NCI-H146 treated with DMSO at 0.1 percent for 48 hours (cell line): Measurements from ENCODE around the gene KRTAP5-5.
"Not testable (repeated sequence)": the region's sequence is repeated elsewhere in the genome, so short reads cannot be mapped to it uniquely, and the experiment has no call there.

Experiments
- DNase-seq: peaks from one replicate; lab custom pipeline; 2025; ENCODE audit not compliant: unreplicated experiment; lab: John Stamatoyannopoulos, UW

Gene KRTAP5-5

DNA sequence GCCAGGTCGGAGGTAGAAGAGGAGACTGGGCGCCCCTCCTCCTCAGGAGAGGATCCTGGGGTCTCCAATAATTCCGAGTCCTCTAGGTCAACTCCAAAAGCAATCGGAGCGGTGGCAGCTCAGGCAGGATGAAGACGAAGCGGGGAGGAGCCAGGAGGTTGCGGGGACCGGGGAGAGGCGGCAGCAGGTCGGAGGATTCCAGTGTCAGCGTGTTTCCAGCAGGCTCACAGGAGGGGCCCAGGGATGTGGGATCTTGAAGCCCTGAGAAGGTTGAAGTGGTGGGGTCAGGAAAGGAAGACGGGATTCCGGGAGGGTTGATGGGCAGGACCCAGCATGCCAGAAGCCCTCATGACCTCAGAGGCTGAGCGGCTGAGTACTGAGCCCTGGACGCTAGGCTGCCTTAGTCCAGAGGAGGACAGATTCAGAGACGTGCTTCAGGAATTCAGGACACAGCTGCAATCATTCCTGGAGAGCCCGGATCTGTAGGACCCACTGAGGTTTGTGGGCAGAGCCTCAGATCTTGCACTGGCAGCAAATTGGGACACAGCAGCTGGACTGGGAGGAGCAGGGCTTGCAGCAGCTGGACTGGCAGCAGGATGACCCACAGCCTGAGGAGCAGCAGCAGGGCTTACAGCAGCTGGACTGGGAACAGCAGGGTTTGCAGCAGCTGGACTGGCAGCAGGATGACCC, 22.3 kb upstream of the KRTAP5-5 start:
- not testable (repeated sequence) for DNase-seq

DNA sequence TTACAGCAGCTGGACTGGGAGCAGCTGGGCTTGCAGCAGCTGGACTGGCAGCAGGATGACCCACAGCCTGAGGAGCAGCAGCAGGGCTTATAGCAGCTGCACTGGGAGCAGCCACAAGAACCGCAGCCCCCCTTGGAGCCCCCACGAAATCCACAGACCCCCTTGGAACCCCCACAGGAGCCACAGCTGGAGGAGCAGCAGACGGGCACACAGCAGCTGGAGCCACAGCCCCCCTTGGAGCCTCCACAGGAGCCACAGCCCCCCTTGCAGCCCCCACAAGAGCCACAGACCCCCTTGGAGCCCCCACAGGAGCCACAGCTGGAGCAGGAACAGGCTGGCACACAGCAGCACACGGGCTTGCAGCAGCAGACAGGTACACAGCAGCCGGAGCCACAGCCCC, 21.7 kb upstream of the KRTAP5-5 start:
- not testable (repeated sequence) for DNase-seq

DNA sequence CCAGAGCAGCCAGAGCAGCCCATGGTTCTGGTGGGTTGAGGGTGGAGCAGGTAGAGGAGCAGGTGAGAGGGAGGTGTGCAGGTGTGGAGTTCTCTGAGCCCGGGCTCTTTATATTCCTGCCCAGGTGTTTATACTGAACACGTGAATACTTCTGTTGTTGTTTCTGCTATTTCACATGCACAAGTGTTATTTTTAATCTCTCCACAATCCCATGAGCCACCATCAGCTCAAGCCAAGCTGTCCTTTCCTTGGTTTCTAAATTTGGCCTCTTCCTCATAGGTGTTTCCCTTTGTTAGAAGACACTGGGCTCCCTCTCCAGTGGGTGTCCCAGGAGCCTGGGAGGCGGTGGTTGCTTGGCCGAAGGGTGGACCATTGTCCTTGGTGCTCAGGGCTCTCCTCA, 21.2 kb upstream of the KRTAP5-5 start, which contains the start of gene KRTAP5-3:
TSS of gene KRTAP5-3 (minus strand) at position 101 of the 400 bp plus-strand sequence. CDS start at position 23, 78 bp downstream.
- no peak for DNase-seq

DNA sequence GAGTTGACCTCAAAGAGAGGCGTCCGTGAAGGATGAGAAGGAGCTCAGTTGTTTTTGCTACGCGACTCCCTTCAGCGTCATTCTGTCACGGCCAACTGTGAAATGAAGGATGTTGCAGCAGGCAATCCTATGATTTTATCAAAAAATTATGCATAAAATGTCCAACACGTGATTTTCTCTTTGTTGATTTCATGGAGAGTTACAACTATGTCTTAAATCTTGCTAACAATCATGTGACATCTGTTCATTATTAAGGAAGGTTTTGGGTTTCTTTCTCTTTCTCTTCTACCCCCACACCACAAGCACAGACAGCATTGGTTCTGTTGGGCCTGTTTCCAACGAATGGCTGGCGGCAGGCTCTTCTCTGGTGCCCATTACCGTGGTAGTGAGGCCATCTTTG, 11.3 kb upstream of the KRTAP5-5 start:
- no peak for DNase-seq

DNA sequence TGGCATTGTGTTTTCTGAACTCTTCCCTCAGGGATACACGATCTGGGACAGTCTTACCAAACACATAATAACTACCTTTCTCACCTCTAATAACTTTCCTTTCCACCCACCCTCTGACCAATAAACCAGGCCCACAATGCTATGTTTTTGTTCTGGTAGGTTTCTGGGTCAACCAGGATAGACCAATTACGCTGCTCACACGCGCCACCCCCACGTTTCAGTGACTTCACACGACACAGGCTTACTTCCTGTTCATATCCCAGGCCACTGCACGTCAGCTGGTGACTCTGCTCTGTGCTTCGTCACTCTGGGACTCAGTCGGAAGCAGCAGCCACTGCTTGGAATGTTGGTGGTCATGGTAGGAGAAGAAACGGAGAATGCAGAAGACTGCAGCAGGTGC, 10.1 kb upstream of the KRTAP5-5 start:
- DNase-seq, result no peak

DNA sequence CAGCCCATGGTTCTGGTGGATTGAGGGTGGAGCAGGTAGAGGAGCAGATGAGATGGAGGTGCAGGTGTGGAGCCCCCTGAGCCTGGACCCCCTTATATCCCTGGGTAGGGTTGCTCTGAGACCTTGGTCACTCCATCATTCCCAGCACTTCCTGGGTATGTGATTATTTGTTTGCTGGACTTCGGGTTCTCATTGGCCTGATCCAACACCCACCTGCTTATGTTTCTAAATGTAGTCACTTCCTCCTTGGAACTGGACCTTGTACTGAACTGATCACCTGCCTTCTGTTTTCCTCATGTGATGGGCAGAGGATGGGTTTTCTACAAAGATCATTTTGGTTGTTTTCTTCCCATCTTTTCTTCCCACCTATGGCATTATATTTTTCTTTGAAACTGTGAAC, 7.5 kb upstream of the KRTAP5-5 start, which contains the start of gene KRTAP5-4:
TSS of gene KRTAP5-4 (minus strand) at position 53 of the 400 bp plus-strand sequence. CDS start at position 8, 45 bp downstream.
- DNase-seq, result no peak

DNA sequence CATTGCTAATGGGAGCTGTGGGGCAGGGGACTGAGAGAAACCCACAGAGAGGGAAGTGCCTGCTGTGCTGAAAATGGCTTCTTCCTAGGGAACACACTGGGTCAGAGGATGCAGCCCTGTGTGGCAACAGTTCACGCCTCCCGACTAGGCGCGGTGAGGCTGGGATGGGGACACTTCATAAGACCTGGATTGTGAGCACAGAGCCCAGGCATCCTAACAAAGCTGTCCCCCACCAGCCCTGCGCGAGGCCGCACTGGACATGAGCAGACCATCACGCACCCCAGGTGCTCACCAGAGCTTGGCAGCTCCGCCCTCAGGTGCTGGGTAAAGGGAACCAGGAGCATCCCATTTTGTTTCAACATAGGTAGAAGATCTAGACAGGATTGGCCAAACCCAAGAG, 5.9 kb upstream of the KRTAP5-5 start:
- DNase-seq, result no peak

DNA sequence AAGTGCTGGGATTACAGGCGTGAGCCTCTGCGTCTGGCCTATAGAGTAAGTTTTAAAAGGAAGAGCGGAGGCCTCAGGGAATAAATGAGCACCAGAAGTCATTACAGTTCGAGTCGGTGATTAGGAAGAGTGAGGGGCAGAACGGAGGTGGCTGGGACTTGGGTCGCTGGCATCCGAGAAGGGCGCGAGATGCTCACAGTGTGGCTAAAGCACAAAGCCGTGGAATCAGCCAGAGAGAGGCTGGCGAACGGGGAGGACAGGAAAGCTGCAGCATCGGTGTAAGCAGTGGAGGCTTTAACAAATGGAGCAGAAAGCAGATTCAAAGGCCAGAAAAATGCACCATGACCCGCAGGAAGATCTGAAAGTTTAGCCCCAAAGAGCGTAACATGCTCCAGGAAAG, 5.0 kb upstream of the KRTAP5-5 start:
- no peak for DNase-seq

DNA sequence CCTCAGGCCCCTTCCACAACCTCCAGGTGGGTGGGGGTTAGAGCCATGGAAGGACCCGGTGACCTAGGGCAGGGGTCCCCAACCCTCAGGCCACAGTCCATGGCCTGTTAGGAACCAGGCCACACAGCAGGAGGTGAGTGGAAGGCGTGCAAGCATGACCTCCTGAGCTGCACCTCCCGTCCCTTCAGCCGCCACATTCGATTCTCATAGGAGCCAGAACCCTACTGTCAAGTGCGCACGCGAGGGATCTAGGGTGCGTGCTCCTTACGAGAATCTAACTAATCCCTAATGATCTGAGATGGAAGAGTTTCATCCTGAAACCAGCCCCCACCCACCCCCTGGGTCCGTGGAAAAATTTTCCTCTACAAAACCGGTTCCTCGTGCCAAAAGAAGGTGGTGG, 4.0 kb upstream of the KRTAP5-5 start:
- DNase-seq, result no peak

DNA sequence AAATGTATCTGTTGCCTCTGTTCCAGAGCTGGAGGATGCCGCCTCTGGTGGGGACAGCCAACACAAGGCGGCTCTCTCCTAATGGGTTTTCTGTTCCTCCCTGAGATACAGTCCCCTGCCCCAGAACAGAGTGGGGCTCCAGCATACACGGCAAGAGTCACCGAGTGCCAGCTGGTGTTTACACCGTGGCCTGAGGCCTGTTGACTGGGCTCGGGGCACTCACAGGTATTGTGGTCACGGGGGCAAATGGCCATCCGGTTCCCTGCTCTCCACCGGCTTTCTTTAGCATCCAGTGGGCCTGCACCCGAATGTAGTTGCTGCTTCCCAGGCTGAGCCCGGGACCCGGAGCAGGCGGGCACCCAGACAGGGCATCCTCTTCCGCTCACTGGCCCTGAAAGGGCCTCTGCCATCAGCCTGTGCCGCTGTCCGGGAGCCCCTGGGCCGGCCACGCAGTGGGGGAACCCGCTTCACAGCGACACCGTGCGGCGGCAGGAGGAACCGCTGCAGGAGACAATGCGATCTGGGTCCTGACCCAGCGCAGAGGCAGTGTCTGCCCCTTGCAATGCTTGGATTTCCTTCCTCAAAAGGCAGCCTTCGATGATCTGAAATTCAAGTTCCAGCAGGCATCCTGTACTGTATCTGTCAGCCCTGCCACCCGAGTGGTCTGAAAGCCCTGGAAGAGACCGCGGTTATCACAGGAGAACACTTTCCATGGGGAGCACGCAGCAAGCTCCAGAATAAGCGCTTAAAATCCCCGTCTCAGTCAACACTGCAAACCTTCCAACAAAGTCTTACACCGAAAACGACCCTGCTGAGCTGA, 859 bp upstream of the KRTAP5-5 start:
- no peak for DNase-seq

DNA sequence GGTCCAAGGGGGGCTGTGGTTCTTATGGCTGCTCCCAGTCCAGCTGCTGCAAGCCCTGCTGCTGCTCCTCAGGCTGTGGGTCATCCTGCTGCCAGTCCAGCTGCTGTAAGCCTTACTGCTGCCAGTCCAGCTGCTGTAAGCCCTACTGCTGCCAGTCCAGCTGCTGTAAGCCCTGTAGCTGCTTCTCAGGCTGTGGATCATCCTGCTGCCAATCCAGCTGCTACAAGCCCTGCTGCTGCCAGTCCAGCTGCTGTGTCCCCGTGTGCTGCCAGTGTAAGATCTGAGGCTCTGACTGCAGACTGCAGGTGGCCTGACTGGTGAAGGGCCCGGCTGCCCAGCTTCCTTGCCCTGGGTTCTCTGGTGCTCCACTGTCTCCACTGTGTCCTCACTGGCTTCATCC, 696 bp downstream of the KRTAP5-5 start:
- no peak for DNase-seq

DNA sequence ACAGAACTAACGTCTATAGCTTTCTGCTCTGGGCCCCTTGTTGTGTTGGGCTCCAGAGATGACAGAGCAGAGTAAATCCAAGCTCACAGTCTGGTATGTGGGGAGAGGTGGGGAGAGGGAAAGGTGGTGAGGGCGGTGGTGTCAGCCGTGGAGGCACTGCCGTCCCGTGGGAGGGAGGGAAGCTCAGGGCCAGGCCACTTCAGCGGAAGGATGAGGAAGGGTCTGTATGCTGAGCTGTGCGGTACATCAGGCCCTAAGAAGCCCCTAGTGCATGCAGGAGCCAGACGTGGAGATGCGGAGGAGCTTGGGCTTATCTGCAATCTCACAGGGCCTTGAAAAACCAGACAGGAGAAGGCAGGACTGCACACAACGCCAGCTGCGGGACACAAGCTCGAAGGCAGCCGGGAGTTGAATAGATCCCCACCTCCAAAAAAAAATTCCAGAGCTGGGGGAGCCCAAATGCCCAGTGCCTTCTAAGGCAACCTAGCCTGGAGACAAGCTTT, 1.5 kb downstream of the KRTAP5-5 start:
- no peak for DNase-seq

DNA sequence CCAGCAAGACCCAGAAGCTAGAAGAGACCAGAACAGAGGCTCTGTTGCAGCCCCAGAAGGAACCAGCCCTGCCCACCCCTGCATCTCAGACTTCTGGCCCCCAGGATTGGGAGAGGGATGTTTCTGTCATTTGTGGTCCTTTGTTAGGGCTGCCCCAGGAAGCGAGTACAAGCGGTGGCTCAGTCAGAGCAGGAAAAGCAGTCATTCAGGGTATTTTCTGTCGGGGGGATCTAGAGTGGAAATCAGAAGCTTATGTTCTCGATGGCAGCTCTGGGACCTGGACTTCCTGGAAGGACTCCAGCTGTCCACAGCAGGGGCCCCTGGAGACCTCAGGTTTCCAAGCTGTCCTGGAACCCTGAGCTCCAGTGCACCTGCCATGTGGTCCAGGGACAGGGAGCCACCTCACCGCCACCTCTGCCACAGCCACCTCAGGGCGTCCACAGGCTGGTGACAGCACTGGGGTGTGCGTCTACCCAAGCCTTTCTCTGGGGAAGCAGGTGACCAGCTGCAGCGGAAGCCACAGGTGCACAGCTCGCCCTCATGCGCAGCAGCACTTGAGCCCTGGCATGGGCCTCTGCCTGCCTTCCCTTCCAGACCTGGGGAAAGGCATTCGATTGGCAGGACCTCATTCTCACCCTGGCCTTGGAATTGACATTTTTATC, 2.6 kb downstream of the KRTAP5-5 start:
- DNase-seq, result no peak

DNA sequence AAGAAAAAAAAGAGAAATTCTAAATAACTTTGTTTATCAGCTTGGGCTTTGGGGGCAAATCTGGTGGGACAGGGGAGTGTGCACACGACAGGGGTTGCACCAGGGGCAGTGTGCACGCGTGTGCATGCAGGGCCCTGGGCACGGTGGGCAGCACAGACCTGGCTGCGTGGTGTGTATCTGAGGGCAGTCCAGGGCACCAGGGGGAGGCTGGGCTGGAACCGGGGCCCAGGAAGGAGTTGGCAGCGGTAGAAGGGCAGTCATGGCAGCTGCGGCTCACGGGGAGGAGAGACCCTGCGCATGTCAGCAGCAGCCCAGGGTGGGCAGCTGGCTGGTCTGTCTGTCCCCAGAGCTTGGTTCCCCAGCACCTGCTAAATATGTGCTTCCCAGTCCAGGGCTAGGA, 4.3 kb downstream of the KRTAP5-5 start:
- no peak for DNase-seq

DNA sequence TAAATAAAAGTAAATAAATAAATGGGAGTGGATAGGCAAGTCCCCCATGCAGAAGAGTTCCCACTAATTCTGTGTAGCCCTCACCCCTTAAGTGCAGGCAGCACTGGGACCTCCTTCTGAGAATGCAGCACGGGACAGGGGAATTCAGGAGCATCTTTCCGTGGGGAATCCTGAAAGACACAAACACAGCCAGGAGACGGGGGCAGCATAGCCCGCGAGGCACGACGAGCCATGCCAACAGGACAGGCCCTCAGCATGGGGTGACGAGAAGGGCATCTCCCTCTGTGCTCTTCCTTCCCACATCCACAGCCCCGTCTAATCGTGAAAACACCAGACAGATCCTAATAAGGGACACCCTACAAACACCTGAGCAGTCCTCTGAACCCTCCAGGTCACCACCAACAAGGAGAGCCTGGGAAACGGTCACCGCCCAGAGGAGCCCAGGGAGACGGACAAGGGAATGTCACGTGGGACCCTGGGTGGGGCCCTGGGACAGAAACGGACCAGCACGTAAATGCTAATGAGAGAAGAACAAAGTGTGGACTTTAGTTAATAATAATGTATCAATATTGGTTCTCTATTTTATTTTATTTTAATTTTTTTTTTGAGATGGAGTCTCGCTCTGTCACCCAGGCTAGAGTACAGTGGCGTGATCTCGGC, 6.8 kb downstream of the KRTAP5-5 start:
- no peak for DNase-seq

DNA sequence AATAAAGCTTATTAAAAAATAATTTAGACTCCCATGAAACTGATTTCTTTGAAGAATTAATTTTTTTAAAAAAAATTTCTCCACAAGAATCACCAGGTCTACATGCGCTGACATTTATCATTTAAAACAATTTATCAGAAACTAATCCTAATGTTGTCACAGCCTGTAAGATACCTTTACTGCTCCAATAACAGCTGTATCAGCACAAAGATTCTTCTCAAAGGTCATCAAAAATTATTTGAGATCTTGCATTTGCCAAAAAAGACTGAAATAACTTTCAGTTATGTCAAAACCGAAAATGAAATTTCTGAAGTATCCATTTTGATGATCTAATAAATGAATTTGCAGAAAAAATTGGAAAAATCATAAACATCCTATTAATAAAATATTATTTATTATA, 8.1 kb downstream of the KRTAP5-5 start:
- DNase-seq, result no peak

DNA sequence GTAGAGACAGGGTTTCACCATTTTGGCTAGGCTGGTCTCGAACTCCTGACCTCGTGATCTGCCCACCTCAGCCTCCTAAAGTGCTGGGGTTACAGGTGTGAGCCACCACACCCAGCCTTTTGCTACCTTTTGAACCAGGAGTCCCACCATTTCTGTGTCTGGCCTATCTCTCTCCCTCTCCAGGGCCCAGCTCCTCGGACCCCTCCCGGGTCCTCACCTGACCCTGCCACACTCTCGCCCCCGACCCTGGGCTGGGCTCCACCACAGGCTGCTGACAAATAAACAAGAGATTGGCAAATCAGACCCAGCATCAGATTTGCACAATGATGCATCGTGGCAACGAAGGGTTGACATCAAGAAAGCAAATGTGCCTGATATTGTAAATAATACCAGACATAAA, 8.8 kb downstream of the KRTAP5-5 start:
- DNase-seq, result no peak

DNA sequence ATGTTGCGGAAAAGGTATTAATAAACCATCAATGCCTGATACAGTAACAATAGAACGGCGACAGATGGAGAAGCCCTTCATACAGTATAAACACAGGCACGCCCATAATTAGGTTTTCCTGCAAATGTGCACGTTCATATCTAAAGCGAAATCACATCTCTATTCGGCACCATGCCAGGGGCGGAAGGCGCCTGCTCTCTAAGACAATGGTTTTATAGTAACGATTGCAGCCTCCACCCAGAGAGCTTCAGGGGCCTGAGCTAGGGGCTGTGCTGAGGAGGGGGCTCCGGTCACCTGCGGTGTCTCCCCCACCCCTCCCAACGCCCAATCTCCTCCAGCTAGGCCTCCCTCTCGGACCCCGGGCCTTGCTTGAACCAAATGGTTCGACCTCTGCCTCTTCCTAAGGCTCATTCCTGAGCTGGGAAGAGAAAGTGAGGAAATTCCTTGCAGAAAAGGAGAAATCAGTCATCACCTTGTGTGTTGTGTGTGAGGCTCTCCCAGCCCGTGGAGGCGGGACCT, 9.6 kb downstream of the KRTAP5-5 start:
- peak; percentile 87 for DNase-seq

DNA sequence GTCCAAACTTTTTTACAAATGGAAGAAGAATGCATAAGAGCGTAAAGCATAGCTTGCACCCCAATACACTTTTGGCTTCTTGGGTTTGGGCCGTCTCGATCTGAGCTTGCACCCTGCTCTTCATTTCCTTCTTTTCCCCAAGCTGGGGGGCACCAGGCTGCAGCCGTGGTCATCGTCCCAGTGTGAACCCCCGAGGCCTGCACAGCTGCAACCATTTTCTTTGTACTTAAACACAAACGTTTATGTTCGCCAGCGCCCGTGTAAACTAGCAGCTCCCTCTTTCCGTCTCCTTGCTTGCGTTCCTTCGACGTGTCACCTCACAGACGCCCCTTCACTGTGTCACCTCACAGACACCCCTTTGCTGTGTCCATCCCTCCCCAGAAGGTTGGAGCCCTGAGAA, 10.1 kb downstream of the KRTAP5-5 start:
- DNase-seq, result no peak

DNA sequence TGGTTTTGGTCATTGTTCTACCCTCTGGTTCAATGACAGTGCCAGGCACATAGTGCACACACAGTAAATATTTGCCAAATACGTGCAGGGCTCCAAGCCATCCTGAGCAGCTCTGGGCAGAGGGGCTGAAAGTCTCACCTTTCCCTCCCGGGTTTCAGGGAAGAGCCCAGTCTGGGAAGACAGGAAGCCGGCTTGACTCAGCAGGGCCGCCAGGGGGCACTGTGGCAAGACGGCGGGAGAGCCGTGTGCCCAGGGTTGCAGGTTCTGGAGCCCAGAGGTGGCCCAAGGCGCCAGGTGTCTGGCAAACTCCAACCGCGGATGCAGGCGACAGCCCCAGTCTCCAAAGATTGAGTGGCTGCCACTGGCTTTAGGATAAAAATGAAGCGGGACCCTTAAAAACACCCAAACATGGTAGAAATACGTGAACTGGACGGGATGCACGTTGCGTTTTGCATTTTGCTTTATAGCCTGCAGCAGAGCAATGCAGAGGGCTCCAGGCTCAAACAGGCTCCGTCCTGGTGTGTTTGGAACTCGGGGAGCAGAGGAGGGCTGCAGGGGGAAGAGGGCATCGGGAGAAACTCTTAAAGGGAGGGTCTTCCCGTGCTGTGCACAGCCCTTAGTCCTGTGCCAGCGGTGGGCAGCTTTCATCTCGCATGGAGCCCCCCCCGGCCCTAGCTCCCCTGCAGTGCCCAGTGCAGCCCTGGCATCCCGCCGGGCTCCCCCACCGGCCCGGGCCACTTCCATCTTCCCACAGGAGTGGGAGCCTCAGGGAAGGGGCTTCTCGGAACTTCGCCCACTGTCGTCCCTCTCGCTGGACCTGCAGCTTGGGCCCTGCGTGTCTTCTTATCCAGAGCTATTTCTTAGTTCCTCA, 10.7 kb downstream of the KRTAP5-5 start:
- peak; percentile 47 for DNase-seq
